SIG-M5 treated with dmso at 0.1 percent for 504 hours (cell line): Measurements from ENCODE around the gene BLZF1.
"Not testable (repeated sequence)": the region's sequence is repeated elsewhere in the genome, so short reads cannot be mapped to it uniquely, and the experiment has no call there.

Source experiments
- DNase-seq: peaks from one replicate; lab custom pipeline; 2025; ENCODE audit not compliant: unreplicated experiment; lab: John Stamatoyannopoulos, UW

The BLZF1 gene

GRCh38 chr1:169348383-169349036, 19.5 kb upstream of the BLZF1 start:
- peak; percentile 70 for DNase-seq

GRCh38 chr1:169360415-169360814, 7.6 kb upstream of the BLZF1 start:
- DNase-seq, result no peak

DNA sequence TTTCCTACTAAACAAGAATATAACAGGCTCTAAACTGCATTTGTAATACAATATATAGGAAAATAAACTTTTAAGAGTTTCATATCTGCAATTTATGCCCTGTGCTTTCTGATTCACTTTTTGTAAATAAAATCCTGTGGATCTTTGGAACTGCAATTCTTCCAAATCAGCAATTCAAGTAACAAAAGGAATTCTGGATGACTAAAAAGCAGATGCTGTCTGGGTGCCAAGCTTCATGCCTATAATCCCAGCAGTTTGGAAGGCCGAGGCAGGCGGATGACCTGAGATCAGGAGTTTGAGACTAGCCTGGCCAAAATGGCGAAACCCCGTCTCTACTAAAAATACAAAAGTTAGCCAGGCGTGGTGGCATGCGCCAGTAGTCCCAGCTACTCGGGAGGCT, 6.7 kb upstream of the BLZF1 start:
- no peak for DNase-seq

DNA sequence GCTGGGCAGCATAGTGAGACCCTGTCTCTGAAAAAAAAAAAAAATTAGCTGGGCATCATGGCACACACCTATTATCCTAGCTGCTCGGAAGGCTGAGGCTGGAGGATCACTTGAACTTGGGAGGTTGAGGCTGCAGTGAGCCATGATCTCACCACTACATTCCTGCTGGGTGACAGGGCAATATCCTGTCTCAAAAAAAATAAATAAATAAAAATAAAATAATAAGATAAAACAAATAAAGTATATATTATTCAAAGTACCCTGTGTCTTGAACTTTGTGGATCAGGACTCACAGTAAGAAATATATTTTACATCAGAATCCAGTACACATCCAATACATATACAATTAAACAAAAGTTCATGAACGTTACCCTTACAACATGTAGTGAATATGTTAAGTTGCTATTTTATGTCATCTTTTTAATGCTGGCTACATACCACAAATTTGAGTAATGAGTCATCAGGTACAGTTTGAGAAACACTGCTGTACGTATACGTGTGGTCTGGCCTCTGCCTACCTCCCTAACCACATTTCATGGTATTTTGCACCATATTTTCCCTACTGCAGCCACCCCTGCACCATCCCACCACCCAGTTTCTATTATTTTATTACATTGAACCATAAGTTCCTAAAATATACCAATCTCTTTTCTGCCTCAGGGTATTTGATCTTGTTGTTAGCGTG, 4.8 kb upstream of the BLZF1 start:
- DNase-seq, result no peak

- DNase-seq, result no peak
Measured at GRCh38 chr1:169364948-169365347, 3.0 kb upstream of the BLZF1 start.

DNA sequence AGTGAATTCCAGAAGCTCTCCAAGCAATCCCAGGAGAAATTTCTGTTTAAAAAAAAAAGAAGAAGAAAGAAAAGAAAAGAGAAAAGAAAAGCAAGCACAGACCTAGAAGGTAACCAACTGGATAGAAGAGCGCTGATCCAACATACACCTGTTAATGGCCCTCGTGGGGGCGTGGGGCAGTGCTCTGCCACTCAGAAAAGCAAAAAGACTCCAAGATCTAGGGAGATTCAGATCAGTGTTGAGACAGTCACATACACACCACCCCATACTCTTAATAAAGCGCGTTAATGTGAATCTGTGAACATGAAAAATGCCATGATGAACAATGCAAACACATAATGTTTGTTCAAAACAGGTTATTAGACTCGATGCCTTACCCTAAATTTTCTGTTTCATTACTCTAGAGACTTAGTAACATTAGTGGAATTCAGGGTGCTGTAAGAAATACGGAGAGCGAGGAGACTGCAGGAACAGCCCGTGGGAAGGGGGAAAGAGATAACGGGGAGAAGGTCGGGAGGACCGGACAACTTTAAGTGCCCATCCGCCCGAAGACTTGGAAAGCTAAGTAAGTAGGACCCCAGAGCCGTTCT, 804 bp upstream of the BLZF1 start:
- no peak for DNase-seq

GRCh38 chr1:169368406-169368769, 393 bp downstream of the BLZF1 start:
- peak; percentile 50 for DNase-seq

DNA sequence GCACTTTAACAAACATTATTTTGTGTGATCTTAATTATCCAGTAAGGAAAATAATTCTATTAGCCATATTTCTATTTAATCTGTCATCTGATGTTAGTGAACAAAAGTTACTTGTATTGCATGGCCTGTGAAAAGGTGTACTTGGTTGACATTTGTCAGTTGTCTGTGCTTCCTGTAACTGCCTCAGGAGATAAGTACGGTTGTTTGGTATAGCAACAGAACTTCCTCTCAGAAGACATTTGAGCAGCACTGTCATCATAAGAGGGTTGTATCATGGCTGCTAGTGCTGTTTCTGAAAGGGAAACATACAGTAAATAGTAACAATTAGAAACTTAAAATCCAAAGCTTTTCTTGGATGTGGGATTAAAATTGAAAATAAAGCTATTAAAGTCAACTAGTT, 3.4 kb downstream of the BLZF1 start:
- peak; percentile 35 for DNase-seq

GRCh38 chr1:169381162-169381561, 13.2 kb downstream of the BLZF1 start:
- DNase-seq, result no peak

DNA sequence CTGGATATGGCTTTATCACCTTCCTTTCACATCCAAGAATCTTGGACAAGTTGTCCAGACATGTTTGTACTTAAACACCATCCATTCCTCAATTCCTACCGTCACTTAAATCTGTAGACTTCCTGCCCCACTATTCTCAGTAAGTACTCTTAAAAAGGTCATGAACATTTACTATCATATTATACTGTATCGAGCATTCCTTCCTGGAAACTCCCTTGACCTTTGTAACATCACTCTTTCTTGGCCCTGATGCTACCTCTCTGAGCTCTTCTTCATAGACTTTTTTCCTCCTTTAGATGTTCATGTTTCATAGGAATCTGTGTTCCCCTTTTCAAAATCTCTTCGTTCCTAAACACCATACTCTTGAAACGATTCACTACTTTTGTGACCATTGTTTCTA, 15.5 kb downstream of the BLZF1 start:
- no peak for DNase-seq

DNA sequence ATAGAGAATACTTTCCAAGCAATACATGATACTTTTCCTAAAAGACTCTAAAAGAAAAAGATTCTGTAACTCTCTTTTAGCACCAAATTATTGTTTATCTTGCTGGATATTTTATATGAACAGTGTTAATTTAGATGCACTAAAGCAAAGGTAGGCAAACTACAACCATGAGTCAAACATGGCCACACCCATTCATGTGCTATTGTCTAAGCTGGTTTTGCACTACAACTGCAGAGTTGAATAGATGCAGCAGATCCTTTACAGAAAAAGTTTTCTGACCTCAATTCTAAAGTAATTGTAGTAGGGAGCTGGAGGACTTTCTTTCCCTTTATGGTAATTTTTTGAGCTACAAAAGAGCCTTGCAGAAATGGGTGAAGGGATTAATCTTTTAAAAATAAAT, 19.4 kb downstream of the BLZF1 start:
- no peak for DNase-seq

DNA sequence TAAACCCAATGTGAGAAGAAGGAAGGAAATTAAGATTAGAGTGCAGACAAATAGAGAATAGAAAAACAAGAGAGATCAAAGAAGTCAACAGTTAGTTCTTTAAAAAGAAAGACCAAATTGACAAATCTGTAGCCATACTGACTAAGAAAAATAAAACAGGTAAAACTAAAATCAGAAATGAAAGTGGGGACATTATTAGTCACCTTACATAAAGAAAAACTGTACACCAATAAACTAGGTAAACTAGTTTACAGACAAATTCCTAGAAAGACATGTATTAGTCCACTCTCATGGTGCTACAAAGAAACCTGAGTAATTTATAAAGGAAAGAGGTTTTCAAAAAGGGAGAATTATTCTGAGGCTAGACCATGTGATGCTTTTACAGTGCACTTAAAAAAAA, 22.3 kb downstream of the BLZF1 start:
- DNase-seq, result no peak

GRCh38 chr1:169392406-169392805, 24.4 kb downstream of the BLZF1 start:
- peak; percentile 83 for DNase-seq

- DNase-seq, result no peak
Measured at GRCh38 chr1:169395955-169396354, 28.0 kb downstream of the BLZF1 start.

DNA sequence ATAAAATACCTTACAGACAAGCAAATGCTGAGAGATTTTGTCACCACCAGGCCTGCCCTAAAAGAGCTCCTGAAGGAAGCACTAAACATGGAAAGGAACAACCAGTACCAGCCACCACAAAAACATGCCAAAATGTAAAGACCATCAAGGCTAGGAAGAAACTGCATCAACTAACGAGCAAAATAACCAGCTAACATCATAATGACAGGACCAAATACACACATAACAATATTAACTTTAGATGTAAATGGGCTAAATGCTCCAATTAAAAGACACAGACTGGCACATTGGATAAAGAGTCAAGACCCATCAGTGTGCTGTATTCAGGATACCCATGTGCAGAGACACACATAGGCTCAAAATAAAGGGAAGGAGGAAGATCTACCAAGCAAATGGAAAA, 34.6 kb downstream of the BLZF1 start:
- DNase-seq, result not testable (repeated sequence)

GRCh38 chr1:169408340-169408739, 40.3 kb downstream of the BLZF1 start:
- DNase-seq, result not testable (repeated sequence)

DNA sequence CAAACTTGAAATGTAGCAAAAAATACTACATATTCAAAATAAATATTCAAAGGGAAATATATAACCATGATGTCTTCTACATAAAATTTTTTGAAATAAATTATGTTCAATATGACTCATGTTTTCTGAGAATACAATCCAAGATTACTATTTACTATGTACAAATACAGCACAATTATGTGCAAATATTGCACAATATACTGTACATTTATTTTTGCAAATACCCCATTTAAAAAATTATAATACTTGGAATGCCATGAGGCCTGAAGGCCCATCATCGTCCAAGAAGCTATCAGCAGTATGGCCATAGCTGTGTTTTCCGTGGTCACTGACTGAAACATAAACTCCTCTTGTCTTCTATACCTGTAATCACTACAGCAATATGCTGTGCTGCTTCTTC, 47.0 kb downstream of the BLZF1 start:
- DNase-seq, result no peak

- DNase-seq, result no peak
Measured at GRCh38 chr1:169421309-169421708, 53.3 kb downstream of the BLZF1 start.

- DNase-seq, result no peak
Measured at GRCh38 chr1:169426174-169426705, 58.2 kb downstream of the BLZF1 start.

GRCh38 chr1:169427081-169427641, 59.2 kb downstream of the BLZF1 start, which contains the start of gene CCDC181:
TSS of gene CCDC181 (minus strand) at chr1:169427474. CDS start at chr1:169424927, 2,547 bp downstream.
- DNase-seq, result no peak
